CD14-positive monocyte (primary cell): ENCODE data around the gene CCDC92B. TPM values are rescaled to one million over a fixed set of nuclear protein-coding genes. Genes with fewer than 3 reads are reported as not detected.

Source experiments
- DNase-seq, 3 donors: peaks; one replicate each; pipeline ENCODE4 v3.0.0-alpha.2; 2011 to 2022
- H2AFZ ChIP-seq: 2 replicates; pipeline ENCODE4 v1.6.0; 2012; ENCODE audit warnings: mild to moderate bottlenecking, low read depth, low read length, inconsistent platforms; ENCODE audit not compliant: insufficient read depth, poor library complexity, severe bottlenecking
- H3K27ac ChIP-seq, 2 donors: 1 replicate in 1 of 2; 2 replicates in 1 of 2; pipeline ENCODE4 v1.5.1; 2012 to 2013; ENCODE audit warnings: low read length in 2 of 2, control low read depth in 1 of 2, inconsistent platforms in 1 of 2, low read depth in 1 of 2, mild to moderate bottlenecking in 1 of 2
- H3K27me3 ChIP-seq, 2 donors: one replicate each; pipeline versions ENCODE4 v1.6.0 to v1.6.1; 2011 to 2013; ENCODE audit warnings: low read length in 2 of 2; ENCODE audit not compliant: control insufficient read depth in 2 of 2, insufficient read depth in 2 of 2
- H3K36me3 ChIP-seq, 2 donors: replicated peaks in 1 of 2; 1 replicate in 1 of 2; 2 replicates in 1 of 2; pipeline versions ENCODE4 v1.5.1 to v1.6.1; 2012 to 2013; ENCODE audit warnings: low read length in 2 of 2, control low read depth in 1 of 2, inconsistent platforms in 1 of 2, mild to moderate bottlenecking in 1 of 2; ENCODE audit not compliant: insufficient read depth in 2 of 2, control insufficient read depth in 1 of 2
- H3K4me1 ChIP-seq, 2 donors: 1 replicate in 1 of 2; 2 replicates in 1 of 2; pipeline versions ENCODE4 v1.5.1 to v1.6.1; 2012 to 2013; ENCODE audit warnings: low read length in 2 of 2, control low read depth in 1 of 2, inconsistent platforms in 1 of 2, mild to moderate bottlenecking in 1 of 2, moderate library complexity in 1 of 2; ENCODE audit not compliant: insufficient read depth in 2 of 2, control insufficient read depth in 1 of 2
- H3K4me2 ChIP-seq: replicated peaks from 2 replicates; pipeline ENCODE3; 2012; ENCODE audit warnings: low read length, moderate library complexity, mild to moderate bottlenecking; ENCODE audit not compliant: poor library complexity, severe bottlenecking; ENCODE audit errors: extremely low read depth
- H3K4me3 ChIP-seq, 3 experiments: fragments of 200-600 bp in 1 of 3; sonication (generic) in 1 of 3; replicated peaks in 1 of 3; 1 replicate in 2 of 3; 2 replicates in 1 of 3; pipeline ENCODE4 v1.5.1; 2011 to 2013; ENCODE audit warnings: low read length in 3 of 3, mild to moderate bottlenecking in 3 of 3, control low read depth in 2 of 3, low read depth in 2 of 3, inconsistent platforms in 1 of 3, moderate library complexity in 1 of 3
- H3K79me2 ChIP-seq: 2 replicates; pipeline ENCODE4 v1.6.0; 2012; ENCODE audit warnings: mild to moderate bottlenecking, control low read depth, inconsistent platforms, low read length, moderate library complexity; ENCODE audit not compliant: insufficient read depth
- H3K9ac ChIP-seq: 2 replicates; pipeline ENCODE4 v1.6.0; 2017; ENCODE audit warnings: low read length, mild to moderate bottlenecking; ENCODE audit not compliant: insufficient read depth, poor library complexity, severe bottlenecking
- H3K9me3 ChIP-seq, 2 donors: replicated peaks in 1 of 2; 1 replicate in 1 of 2; 2 replicates in 1 of 2; pipeline versions ENCODE4 v1.5.1 to v1.6.1; 2012 to 2013; ENCODE audit warnings: low read length in 2 of 2, control low read depth in 1 of 2; ENCODE audit not compliant: control insufficient read depth in 1 of 2, insufficient read depth in 1 of 2
- H4K20me1 ChIP-seq: 2 replicates; pipeline ENCODE4 v1.6.0; 2012; ENCODE audit warnings: mild to moderate bottlenecking, low read length, control low read depth, moderate library complexity; ENCODE audit not compliant: insufficient read depth
- H3K27ac Mint-ChIP-seq, 7 donors: one replicate each; pipeline ENCODE4 v1.8.0; 2020; ENCODE audit warnings: mild to moderate bottlenecking in 7 of 7, mixed read lengths in 7 of 7, moderate library complexity in 6 of 7, inconsistent platforms in 2 of 7
- H3K27me3 Mint-ChIP-seq, 3 donors: one replicate each; pipeline ENCODE4 v1.8.0; 2021 to 2022; ENCODE audit warnings: low read depth in 3 of 3, mild to moderate bottlenecking in 3 of 3, mixed read lengths in 3 of 3, moderate library complexity in 3 of 3, inconsistent platforms in 1 of 3
- H3K36me3 Mint-ChIP-seq, 2 donors: one replicate each; pipeline ENCODE4 v1.8.0; 2020; ENCODE audit warnings: mixed read lengths in 2 of 2, inconsistent platforms in 1 of 2, mild to moderate bottlenecking in 1 of 2
- H3K4me1 Mint-ChIP-seq: one replicate; pipeline ENCODE4 v1.8.0; 2020; ENCODE audit warnings: mild to moderate bottlenecking, mixed read lengths
- H3K4me3 Mint-ChIP-seq, 2 donors: one replicate each; pipeline ENCODE4 v1.8.0; 2020; ENCODE audit warnings: mild to moderate bottlenecking in 2 of 2, mixed read lengths in 2 of 2, moderate library complexity in 1 of 2
- H3K9me3 Mint-ChIP-seq, 7 donors: one replicate each; pipeline ENCODE4 v1.8.0; 2020 to 2022; ENCODE audit warnings: mixed read lengths in 7 of 7, mild to moderate bottlenecking in 6 of 7, moderate library complexity in 6 of 7, inconsistent platforms in 2 of 7
- WGBS: methylation state at CpG from one replicate; pipeline ENCODE4 v1.1.5; 2013; ENCODE audit warnings: missing lambda C conversion rate; ENCODE audit not compliant: insufficient coverage; 5-methylcytosine and 5-hydroxymethylcytosine counted together
- intact Hi-C, 2 donors: fragments of 100-400 bp; cut with micrococcal nuclease; formaldehyde crosslinking; loops; one replicate each; pipeline versions ENCODE4 v1.15.0 to v1.15.1; 2023
- polyA plus RNA-seq, 3 donors: library from polyadenylated mRNA; depleted of rRNA in 1 of 3; unstranded in 2 of 3; stranded (reverse) in 1 of 3; fragments of 300-500 nt in 2 of 3; fragments of >200 nt in 1 of 3; fragmentation: Illumina TruSeq in 2 of 3; gene quantifications; 1 replicate in 2 of 3; 2 replicates in 1 of 3; pipeline ENCODE4 v1.2.3, GENCODE V29; 2012 to 2021
- TF ChIP-seq, protein P1 (sequence below): fragments of 200-600 bp; IDR thresholded peaks from one replicate; pipeline ENCODE4 v1.8.0; 2022; ENCODE audit warnings: antibody characterized with exemption, mild to moderate bottlenecking

The CCDC92B gene
- polyA plus RNA-seq, 3 donors, result not detected

- Histone ChIP-seq H3K9ac (peak overlapping the region; percentile 65), H3K4me2 (peak overlapping the region; percentile 94), H3K27ac (peak overlapping the region; percentile 61 to 90), H3K4me1 (peaks cover 72 to 82% of the 10 kb centered on the region in 2 donors), H2AFZ (peak overlapping the region; percentile 76), H3K79me2 (peaks cover 80% of the 10 kb centered on the region), H3K36me3 (peaks cover 7 to 16% of the 10 kb centered on the region in 2 donors), H3K9me3 (no peaks in the 10 kb centered on the region), H4K20me1 (peaks cover 41% of the 10 kb centered on the region), H3K4me3 (peak overlapping the region; percentile 78 to 88 (median 87)), H3K27me3 (no peaks in the 10 kb centered on the region)
- TF ChIP-seq, protein P1, sequence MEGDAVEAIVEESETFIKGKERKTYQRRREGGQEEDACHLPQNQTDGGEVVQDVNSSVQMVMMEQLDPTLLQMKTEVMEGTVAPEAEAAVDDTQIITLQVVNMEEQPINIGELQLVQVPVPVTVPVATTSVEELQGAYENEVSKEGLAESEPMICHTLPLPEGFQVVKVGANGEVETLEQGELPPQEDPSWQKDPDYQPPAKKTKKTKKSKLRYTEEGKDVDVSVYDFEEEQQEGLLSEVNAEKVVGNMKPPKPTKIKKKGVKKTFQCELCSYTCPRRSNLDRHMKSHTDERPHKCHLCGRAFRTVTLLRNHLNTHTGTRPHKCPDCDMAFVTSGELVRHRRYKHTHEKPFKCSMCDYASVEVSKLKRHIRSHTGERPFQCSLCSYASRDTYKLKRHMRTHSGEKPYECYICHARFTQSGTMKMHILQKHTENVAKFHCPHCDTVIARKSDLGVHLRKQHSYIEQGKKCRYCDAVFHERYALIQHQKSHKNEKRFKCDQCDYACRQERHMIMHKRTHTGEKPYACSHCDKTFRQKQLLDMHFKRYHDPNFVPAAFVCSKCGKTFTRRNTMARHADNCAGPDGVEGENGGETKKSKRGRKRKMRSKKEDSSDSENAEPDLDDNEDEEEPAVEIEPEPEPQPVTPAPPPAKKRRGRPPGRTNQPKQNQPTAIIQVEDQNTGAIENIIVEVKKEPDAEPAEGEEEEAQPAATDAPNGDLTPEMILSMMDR, result no peak
- Mint-ChIP-seq H3K27me3 (no peaks in the 10 kb centered on the region), H3K4me1 (peaks cover 88% of the 10 kb centered on the region), H3K4me3 (peak overlapping the region; percentile 95 to 97), H3K36me3 (peaks cover 13 to 22% of the 10 kb centered on the region in 2 donors), H3K27ac (peak overlapping the region; percentile 85 to 95 (median 94)), H3K9me3 (no peaks in the 10 kb centered on the region)
- intact Hi-C loops, result loop anchor here in 1 of 2 donors (10.0 kb wide), 2 partner anchors 59 to 209 kb away; no protein-coding TSS in a partner anchor
- no peak for DNase-seq
- 39% methylated on average over 26 of the region's 28 CpGs for WGBS
Measured at GRCh38 chr17:2795441-2796163, 46.1 kb upstream of the CCDC92B start.

DNA sequence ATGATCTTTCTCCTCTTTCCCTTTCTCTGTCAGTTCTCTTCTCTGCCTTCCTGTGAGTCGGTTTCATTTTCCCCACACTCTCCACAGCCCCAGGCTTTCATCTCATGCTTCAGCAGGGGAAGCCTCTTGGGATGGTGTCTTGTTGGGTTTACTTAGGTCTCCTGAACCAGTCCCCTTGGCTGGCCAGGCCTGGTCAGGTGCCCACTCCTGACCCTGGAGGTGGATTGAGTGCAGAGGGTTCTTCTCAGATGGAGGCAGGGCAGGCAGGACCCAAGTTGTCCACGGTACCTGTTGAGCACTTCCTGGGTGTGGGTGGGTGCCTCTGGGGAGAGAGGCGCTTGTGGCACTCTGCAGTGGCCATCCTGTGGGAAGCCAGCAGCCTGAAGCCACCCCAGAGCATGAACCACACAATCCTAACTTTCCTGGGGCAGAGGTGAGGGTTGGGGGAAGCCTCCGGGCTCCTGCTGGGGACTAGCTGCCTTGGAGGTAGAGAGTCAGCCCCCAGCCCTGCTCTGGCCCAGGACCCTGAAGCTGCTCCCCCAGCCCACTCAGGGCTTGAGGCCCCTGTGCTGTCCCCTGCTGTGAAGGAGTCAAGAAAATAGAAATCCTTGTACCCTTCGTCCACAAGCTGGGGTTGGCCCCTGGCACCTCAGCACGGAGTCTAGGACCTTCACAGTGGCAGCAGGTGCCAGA lies 44.8 kb upstream of the CCDC92B start:
- peak overlapping the region; percentile 33 for H3K9ac ChIP-seq
- peaks cover 93% of the 10 kb centered on the region for H3K4me1 Mint-ChIP-seq
- intact Hi-C loops, result loop anchor here in 1 of 2 donors (10.0 kb wide), 2 partner anchors 61 to 211 kb away; no protein-coding TSS in a partner anchor
- H3K4me3 Mint-ChIP-seq, result peak overlapping the region; percentile 95 to 97
- H3K4me2 ChIP-seq, result peak overlapping the region; percentile 94
- peaks cover 4 to 9% of the 10 kb centered on the region in 2 donors for H3K36me3 Mint-ChIP-seq
- H3K9me3 Mint-ChIP-seq, result no peaks in the 10 kb centered on the region
- H3K27me3 ChIP-seq, result no peaks in the 10 kb centered on the region
- H3K79me2 ChIP-seq, result peaks cover 69% of the 10 kb centered on the region
- H4K20me1 ChIP-seq, result peaks cover 27% of the 10 kb centered on the region
- peak overlapping the region; percentile 64 for H2AFZ ChIP-seq
- H3K27me3 Mint-ChIP-seq, result no peaks in the 10 kb centered on the region
- peak overlapping the region; percentile 75 to 97 (median 90) for H3K27ac Mint-ChIP-seq
- H3K4me3 ChIP-seq, result peak overlapping the region in 1 of 3 experiments; percentile 87
- 0% methylated on average over 1 of the region's 6 CpGs for WGBS
- H3K9me3 ChIP-seq, result no peaks in the 10 kb centered on the region
- TF ChIP-seq, protein P1, result no peak
- H3K4me1 ChIP-seq, result peaks cover 84 to 91% of the 10 kb centered on the region in 2 donors
- peaks cover 0 to 3% of the 10 kb centered on the region in 2 donors for H3K36me3 ChIP-seq
- DNase-seq, result peak in 1 of 3 donors; percentile 24
- peak overlapping the region; percentile 71 to 79 for H3K27ac ChIP-seq
